CD4-positive, alpha-beta T cell treated with Interferon gamma for 1 hour (primary cell): ENCODE measurements around the gene SPIN2B.
A peak's percentile ranks its signal among the peaks of the same experiment; 100 is the strongest.
"Not testable (repeated sequence)": the region's sequence is repeated elsewhere in the genome, so short reads cannot be mapped to it uniquely, and the experiment has no call there.

Experiments used
- DNase-seq: peaks from one replicate; pipeline ENCODE4 v3.0.0-alpha.2; 2020

The SPIN2B gene

GRCh38 chrX:57121162-57121755, at the start of gene SPIN2B:
SPIN2B (minus strand) TSS chrX:57121548.
- DNase-seq: peak; percentile 76

DNA sequence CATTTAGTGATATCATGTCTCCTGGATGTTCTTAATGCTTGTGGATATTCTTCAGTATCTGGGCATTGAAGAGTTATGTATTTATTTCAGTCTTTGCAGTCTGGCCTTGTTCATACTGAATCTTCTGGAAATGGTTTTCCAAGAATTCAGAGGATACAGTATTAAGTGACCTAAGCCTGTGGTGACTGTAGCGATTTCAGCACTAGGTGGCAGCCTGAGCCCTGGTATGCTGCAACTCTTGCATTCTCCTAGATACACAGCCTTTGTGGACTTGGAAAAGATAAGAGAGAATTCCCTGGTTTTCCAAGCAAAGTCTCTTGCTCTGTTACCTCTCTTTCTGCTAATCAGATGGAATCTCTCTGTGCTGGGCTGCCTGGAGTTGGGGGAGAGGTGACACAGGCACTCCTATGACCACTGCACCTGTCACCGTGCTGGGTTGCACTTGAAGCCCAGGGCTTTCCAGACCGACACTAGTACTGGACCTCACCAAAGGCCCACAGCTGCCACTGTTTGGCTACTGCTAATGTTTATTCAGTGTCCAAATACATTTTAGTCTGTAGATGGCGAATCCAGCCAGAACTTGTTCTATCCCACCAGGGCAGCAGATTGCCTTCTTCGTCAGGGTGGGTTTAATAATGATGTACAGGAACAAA, 35.2 kb upstream of the SPIN2B start:
- no peak for DNase-seq

DNA sequence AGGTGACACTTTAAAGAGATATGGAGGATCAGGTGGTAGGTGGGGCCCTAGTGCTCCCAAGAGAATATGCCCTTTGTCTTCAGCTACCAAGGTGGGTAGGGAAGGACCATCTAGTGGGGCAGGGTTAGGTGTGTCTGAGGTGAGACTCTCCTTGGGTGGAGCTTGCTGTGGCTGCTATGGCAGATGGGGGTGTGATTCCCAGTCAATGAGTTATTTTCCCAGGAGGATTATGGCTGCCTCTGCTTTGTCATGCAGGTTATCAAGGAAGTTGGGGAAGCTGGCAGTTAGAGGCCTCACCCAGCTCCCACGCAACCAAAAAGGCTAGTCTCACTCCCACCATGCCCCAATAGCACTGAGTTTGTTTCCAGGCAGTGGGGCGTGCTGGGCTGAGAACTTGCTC, 33.8 kb upstream of the SPIN2B start:
- no peak for DNase-seq

DNA sequence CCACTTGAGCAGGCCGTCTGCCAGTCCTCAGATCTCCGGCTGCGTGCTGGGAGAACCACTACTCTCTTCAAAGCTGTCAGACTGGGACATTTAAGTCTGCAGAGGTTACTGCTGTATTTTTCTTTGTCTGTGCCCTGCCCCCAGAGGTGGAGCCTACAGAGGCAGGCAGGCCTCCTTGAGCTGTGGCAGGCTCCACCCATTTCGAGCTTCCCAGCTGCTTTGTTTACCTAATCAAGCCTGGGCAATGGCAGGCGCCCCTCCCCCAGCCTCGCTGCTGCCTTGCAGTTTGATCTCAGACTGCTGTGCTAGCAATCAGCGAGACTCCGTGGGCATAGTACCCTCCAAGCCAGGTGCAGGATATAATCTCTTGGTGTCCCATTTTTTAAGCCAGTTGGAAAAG, 30.9 kb upstream of the SPIN2B start:
- not testable (repeated sequence) for DNase-seq

- DNase-seq: no peak
These were observed 17.3 kb upstream of the SPIN2B start for GRCh38 chrX:57138674-57139073.

GRCh38 chrX:57137501-57137900, 16.2 kb upstream of the SPIN2B start:
- DNase-seq: no peak

DNA sequence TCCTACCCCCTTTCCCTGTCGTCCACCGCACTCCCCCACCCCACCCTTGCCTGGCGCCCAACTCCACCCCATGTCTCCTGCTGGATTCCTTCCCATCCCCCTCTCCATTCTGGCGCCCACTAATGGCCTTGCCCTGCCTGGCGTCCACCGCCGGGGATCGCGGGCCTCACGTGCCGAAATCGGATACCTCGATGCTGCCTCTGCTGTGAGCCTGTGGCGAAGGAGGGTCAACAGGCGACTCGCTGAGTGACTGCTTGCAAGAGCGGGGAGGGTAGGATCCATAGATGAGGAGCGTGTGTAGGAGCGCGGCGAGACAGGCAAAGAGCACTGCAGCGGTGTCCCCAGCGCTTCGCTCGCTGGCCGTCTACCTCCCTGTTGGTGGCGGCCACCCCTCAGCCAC, 15.7 kb upstream of the SPIN2B start, which contains the start of gene SPIN2A:
Gene SPIN2A (minus strand): TSS at position 325 of the 400 bp plus-strand sequence. CDS start 800 bp downstream, outside the sequence.
- DNase-seq: not testable (repeated sequence)

GRCh38 chrX:57136589-57136988, 15.2 kb upstream of the SPIN2B start:
- not testable (repeated sequence) for DNase-seq

DNA sequence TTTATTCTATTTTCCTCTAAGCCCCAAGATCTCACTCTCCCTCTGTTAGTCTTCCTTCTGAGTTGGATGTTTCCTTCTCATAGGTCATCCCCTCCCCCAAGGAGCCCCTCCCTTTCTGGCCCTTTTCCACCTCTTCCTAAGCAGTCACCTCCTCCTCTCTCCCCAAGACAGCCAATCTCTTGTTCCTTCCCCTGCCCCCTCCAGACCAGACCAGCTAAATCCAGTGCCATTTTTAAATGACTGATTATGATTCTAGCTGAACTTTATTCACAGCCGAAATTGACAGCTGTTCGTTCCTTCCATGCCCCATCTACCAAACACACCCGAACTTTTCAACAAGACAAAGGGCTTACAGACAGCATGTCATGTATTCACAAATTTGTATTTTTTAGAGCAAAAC, 13.9 kb upstream of the SPIN2B start:
- no peak for DNase-seq

- DNase-seq: no peak
These were observed 13.4 kb upstream of the SPIN2B start for GRCh38 chrX:57134702-57135101.

- no peak for DNase-seq
These were observed 12.4 kb upstream of the SPIN2B start for GRCh38 chrX:57133706-57134105.

DNA sequence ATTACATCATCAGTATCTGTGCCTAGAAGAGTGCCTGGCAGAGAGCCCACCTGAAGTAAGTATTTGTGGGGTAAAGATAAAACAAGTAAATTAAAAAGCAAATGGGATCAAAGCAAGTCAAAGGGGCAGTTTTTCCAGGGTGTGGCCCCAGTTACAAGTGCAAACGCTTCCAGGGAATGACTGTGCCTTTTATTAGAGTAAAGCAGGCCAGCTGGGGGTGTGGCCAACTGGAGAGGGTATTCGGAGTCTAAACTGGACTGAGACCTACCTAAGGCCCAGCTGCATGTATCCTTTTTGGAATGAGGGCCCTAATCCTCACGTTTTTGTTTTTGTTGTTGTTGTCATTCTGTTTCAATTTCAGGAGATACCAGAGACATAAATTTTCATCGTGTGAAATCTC, 11.9 kb upstream of the SPIN2B start:
- DNase-seq: not testable (repeated sequence)

DNA sequence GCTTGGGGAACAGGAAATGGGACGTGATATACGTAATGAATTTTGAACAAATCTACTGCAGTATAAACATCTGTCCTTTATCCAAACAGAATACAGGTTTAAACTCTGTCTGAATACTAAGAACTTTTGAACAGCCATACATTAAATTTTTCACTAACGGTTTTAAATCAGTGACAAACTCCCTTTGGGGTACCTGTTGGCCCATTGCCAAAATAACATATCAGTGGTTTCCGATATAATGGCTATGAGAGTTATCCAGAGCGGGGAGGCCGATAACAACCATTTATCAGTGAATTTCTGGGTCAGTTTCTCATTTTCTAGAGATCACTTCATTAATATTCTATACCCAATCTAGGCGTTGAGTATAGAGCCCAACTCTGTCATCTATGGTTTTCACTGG, 10.7 kb upstream of the SPIN2B start:
- DNase-seq: no peak

DNA sequence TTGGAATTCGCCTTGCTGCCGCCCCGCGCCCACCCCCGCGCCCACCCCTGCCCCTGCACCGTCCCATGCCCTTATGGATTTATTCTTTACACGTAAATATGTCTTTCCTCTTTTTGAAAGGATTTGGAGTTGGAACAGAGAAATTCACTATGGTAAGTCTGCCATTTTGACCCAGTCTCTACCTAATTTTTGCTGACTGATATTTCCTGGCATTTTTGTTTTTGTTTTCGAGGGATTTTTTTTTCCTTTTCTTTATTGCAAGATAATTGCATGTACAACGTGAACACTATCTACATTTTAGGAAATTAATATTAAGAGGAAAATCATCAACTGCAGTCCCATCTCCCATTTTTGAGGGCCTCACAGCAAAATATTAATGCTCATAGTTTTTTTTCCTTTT, 468 bp upstream of the SPIN2B start:
- no peak for DNase-seq

DNA sequence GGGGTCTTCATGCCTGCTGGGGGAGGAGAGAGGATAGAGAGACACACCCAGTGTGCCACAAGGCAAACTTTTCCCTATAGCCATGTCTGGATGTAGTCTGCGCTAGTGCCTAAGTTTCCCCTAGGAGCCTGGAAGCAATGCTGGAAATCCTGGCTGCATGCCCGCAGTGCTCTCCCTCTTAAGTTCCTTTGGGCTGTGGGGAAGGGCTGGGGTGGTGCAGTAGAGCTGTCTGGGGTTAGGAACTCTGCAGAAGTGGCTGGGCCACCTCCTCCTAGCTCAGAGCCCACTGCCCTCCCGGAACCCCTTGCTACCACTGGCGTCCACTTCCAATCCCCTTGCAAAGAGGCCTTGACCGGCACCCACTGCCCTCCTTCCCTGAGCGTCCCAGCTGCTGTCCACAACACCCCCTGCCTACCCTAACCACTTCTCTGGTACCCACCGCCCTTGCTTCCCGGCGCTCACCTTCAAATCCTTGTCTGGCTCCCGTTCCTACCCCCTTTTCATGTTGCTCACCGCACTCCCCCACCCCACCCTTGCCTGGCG, 658 bp downstream of the SPIN2B start:
- DNase-seq: not testable (repeated sequence)

GRCh38 chrX:57119416-57119815, 1.9 kb downstream of the SPIN2B start:
- no peak for DNase-seq

GRCh38 chrX:57117566-57117965, 3.8 kb downstream of the SPIN2B start:
- not testable (repeated sequence) for DNase-seq

DNA sequence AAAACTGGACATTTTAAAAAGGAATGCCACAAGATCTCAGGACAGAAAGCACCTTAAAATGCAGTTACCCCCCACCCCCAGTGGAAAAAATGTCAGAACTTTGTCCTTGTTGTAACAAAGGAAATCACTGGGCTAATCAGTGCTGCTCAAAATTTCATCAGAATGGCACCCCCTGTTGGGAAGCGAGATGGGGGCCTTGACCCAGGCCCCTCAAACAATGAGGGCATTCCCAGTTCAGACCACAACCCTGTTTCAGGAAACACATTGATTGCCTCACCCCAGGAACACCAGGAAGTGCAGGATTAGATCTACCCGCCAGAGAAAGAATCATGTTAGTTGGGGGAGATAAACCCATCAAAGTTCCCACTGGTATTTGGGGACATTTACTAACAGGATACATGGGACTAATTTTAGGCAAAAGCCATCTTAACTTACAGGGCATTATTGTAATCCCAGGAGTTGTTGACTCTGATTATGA, 16.4 kb downstream of the SPIN2B start:
- DNase-seq: no peak

DNA sequence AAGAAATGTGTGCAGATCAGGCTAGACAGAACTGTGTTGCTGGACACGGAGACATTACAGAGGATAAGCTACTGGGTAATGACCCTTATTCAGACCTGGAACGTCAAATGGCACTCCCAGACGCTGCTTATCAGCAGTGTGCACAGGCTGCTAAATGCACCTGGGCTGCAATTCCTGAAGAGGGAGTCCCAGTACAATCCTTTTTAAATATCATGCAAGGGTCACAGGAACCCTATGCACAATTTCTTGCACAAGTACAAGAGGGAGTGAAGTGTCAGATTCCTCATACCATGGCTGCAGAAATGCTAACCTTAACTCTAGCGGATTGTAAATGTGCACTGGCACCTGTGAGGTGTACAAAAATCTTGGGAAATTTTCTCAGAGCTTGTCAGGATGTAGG, 16.9 kb downstream of the SPIN2B start:
- no peak for DNase-seq

GRCh38 chrX:57103489-57103888, 17.9 kb downstream of the SPIN2B start:
- no peak for DNase-seq

DNA sequence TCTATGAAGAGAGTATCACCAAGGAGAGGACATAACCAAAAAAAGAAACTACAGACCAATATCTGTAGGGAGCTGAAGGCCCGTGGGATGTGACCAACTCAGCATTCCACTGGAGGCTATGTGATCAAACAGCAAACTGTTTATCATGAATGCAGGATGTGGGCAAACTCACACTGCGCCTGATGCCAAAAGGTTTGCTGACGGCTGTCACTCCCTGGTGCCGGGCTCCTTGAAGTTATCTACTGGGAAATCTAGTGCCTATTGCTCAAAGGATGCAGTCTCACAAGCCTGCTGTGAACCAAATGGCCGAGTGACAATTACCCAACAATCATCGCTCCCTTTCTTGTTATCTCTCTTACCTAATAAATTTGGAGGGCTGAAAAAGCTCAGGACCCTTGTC, 18.4 kb downstream of the SPIN2B start:
- not testable (repeated sequence) for DNase-seq

DNA sequence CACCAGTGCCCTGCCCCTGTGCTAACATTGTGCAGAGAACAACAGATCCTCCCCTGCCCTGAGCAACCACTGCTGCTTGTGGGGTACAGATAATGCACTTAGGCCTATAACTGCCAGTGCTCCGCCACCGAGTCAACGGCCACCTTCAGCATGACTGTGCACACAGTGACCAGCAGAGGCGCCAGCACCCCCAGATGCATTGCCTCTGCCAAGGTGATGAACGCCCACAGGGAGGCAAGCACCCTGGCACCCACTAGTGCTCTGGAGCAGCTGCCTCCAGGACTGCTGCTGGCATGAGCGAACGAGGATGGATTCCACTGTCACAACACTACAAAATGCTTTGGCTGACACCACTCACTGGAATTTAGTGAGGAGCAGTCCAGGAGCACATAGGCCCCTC, 38.2 kb downstream of the SPIN2B start:
- DNase-seq: no peak

- DNase-seq: no peak
These were observed 46.9 kb downstream of the SPIN2B start for GRCh38 chrX:57074458-57074857.
